ENCODE data around the gene TMIGD1.

TMIGD1 gene

GRCh38 chr17:30378241-30378824 is 44.5 kb upstream of the TMIGD1 start:
- peak overlapping the region; percentile 72 to 80 for H3K4me3 ChIP-seq (ENCODE audit: low read length in 2 of 2)
- H3K79me1 ChIP-seq (ENCODE audit: low read depth, low read length): peaks cover 6% of the 10 kb centered on the region
- no peak overlapping the region for H4K8ac ChIP-seq (ENCODE audit: low read depth, low read length)
- no peak overlapping the region for H2BK120ac ChIP-seq (ENCODE audit: low read depth, low read length)
- no peak for DNase-seq (ENCODE audit: low spot score)
- no peak overlapping the region for H3K14ac ChIP-seq (ENCODE audit: low read length)
- no peak overlapping the region for H3K27ac ChIP-seq (replicated peaks; ENCODE audit: low read length)
- H4K91ac ChIP-seq (ENCODE audit: low read depth, low read length, poor library complexity): no peak overlapping the region
- WGBS, 2 donors (ENCODE audit: extremely low coverage in 2 of 2, insufficient read length in 2 of 2, insufficient replicate concordance in 1 of 2): no CpG with 5 or more reads among the region's 31 CpGs
- peak overlapping the region; percentile 65 for H3K4me2 ChIP-seq (ENCODE audit: insufficient read depth, low read length, poor library complexity, severe bottlenecking)
- H3K18ac ChIP-seq (ENCODE audit: low read length): peak overlapping the region; percentile 48
- H3K9me3 ChIP-seq (replicated peaks in 1 of 2; ENCODE audit: control insufficient read depth in 2 of 2, insufficient read depth in 1 of 2, low read depth in 1 of 2, low read length in 2 of 2): no peaks in the 10 kb centered on the region
- H2AK5ac ChIP-seq (ENCODE audit: low read depth, low read length): no peak overlapping the region
- H2AFZ ChIP-seq (ENCODE audit: low read length): peak overlapping the region; percentile 84
- H3K9ac ChIP-seq (ENCODE audit: low read depth, low read length, poor library complexity): no peak overlapping the region
- peaks cover 6 to 33% of the 10 kb centered on the region in 2 donors for H3K4me1 ChIP-seq (ENCODE audit: control insufficient read depth in 2 of 2, insufficient read depth in 1 of 2, low read depth in 1 of 2, low read length in 2 of 2)
- no peak overlapping the region for H2BK15ac ChIP-seq (ENCODE audit: low read length)
- peaks cover 0 to 9% of the 10 kb centered on the region in 2 donors for H3K36me3 ChIP-seq (replicated peaks in 1 of 2; ENCODE audit: control insufficient read depth in 2 of 2, insufficient read depth in 2 of 2, low read length in 2 of 2)
- H2BK5ac ChIP-seq (ENCODE audit: low read length): no peak overlapping the region
- H2BK12ac ChIP-seq (ENCODE audit: low read length): no peak overlapping the region
- H3K4ac ChIP-seq (ENCODE audit: low read length): no peak overlapping the region
- no peak overlapping the region for H3K23ac ChIP-seq (ENCODE audit: low read depth, low read length, poor library complexity)
- peaks cover 0 to 14% (median 3%) of the 10 kb centered on the region in 3 experiments for H3K27me3 ChIP-seq (ENCODE audit: control insufficient read depth in 3 of 3, insufficient read depth in 3 of 3, low read depth in 1 of 3, low read length in 3 of 3)

- no peak overlapping the region for H3K4me3 ChIP-seq (ENCODE audit: low read length in 2 of 2)
- H2AK5ac ChIP-seq (ENCODE audit: low read depth, low read length): no peak overlapping the region
- no peak overlapping the region for H3K14ac ChIP-seq (ENCODE audit: low read length)
- no peaks in the 10 kb centered on the region for H3K9me3 ChIP-seq (replicated peaks in 1 of 2; ENCODE audit: control insufficient read depth in 2 of 2, insufficient read depth in 1 of 2, low read depth in 1 of 2, low read length in 2 of 2)
- H3K4ac ChIP-seq (ENCODE audit: low read length): no peak overlapping the region
- no peak overlapping the region for H2BK5ac ChIP-seq (ENCODE audit: low read length)
- H3K9ac ChIP-seq (ENCODE audit: low read depth, low read length, poor library complexity): no peak overlapping the region
- no peak overlapping the region for H2BK15ac ChIP-seq (ENCODE audit: low read length)
- DNase-seq (ENCODE audit: low spot score): no peak
- H2AFZ ChIP-seq (ENCODE audit: low read length): peak overlapping the region; percentile 84
- H3K4me2 ChIP-seq (ENCODE audit: insufficient read depth, low read length, poor library complexity, severe bottlenecking): no peak overlapping the region
- no peak overlapping the region for H2BK120ac ChIP-seq (ENCODE audit: low read depth, low read length)
- no peak overlapping the region for H2BK12ac ChIP-seq (ENCODE audit: low read length)
- H4K8ac ChIP-seq (ENCODE audit: low read depth, low read length): no peak overlapping the region
- no peak overlapping the region for H3K18ac ChIP-seq (ENCODE audit: low read length)
- H3K79me1 ChIP-seq (ENCODE audit: low read depth, low read length): peaks cover 6% of the 10 kb centered on the region
- WGBS, 2 donors (ENCODE audit: extremely low coverage in 2 of 2, insufficient read length in 2 of 2, insufficient replicate concordance in 1 of 2): 100% methylated on average over 4 of the region's 11 CpGs; no CpG with 5 or more reads in 1 of the 2 donors
- peaks cover 6 to 33% of the 10 kb centered on the region in 2 donors for H3K4me1 ChIP-seq (ENCODE audit: control insufficient read depth in 2 of 2, insufficient read depth in 1 of 2, low read depth in 1 of 2, low read length in 2 of 2)
- no peak overlapping the region for H4K91ac ChIP-seq (ENCODE audit: low read depth, low read length, poor library complexity)
- H3K27ac ChIP-seq (replicated peaks; ENCODE audit: low read length): no peak overlapping the region
- no peak overlapping the region for H3K23ac ChIP-seq (ENCODE audit: low read depth, low read length, poor library complexity)
- H3K36me3 ChIP-seq (replicated peaks in 1 of 2; ENCODE audit: control insufficient read depth in 2 of 2, insufficient read depth in 2 of 2, low read length in 2 of 2): peaks cover 0 to 7% of the 10 kb centered on the region in 2 donors
- H3K27me3 ChIP-seq (ENCODE audit: control insufficient read depth in 3 of 3, insufficient read depth in 3 of 3, low read depth in 1 of 3, low read length in 3 of 3): peaks cover 0 to 14% (median 8%) of the 10 kb centered on the region in 3 experiments
Observed at GRCh38 chr17:30377574-30378240, 43.9 kb upstream of the TMIGD1 start.

GRCh38 chr17:30376621-30377452 is 43.0 kb upstream of the TMIGD1 start:
- H3K27ac ChIP-seq (replicated peaks; ENCODE audit: low read length): no peak overlapping the region
- H4K91ac ChIP-seq (ENCODE audit: low read depth, low read length, poor library complexity): no peak overlapping the region
- H3K27me3 ChIP-seq (ENCODE audit: control insufficient read depth in 3 of 3, insufficient read depth in 3 of 3, low read depth in 1 of 3, low read length in 3 of 3): peaks cover 0 to 15% (median 14%) of the 10 kb centered on the region in 3 experiments
- H3K4me2 ChIP-seq (ENCODE audit: insufficient read depth, low read length, poor library complexity, severe bottlenecking): no peak overlapping the region
- H3K4me1 ChIP-seq (ENCODE audit: control insufficient read depth in 2 of 2, insufficient read depth in 1 of 2, low read depth in 1 of 2, low read length in 2 of 2): peaks cover 6 to 31% of the 10 kb centered on the region in 2 donors
- H3K4me3 ChIP-seq (ENCODE audit: low read length in 2 of 2): no peak overlapping the region
- peaks cover 6% of the 10 kb centered on the region for H3K79me1 ChIP-seq (ENCODE audit: low read depth, low read length)
- H3K9ac ChIP-seq (ENCODE audit: low read depth, low read length, poor library complexity): no peak overlapping the region
- no peak overlapping the region for H2BK12ac ChIP-seq (ENCODE audit: low read length)
- no peak overlapping the region for H3K4ac ChIP-seq (ENCODE audit: low read length)
- H3K14ac ChIP-seq (ENCODE audit: low read length): no peak overlapping the region
- no peak overlapping the region for H2BK120ac ChIP-seq (ENCODE audit: low read depth, low read length)
- no CpG with 5 or more reads among the region's 12 CpGs for WGBS, 2 donors (ENCODE audit: extremely low coverage in 2 of 2, insufficient read length in 2 of 2, insufficient replicate concordance in 1 of 2)
- no peak overlapping the region for H2AK5ac ChIP-seq (ENCODE audit: low read depth, low read length)
- peak overlapping the region; percentile 80 for H2AFZ ChIP-seq (ENCODE audit: low read length)
- H4K8ac ChIP-seq (ENCODE audit: low read depth, low read length): no peak overlapping the region
- peaks cover 0 to 6% of the 10 kb centered on the region in 2 donors for H3K36me3 ChIP-seq (replicated peaks in 1 of 2; ENCODE audit: control insufficient read depth in 2 of 2, insufficient read depth in 2 of 2, low read length in 2 of 2)
- no peak overlapping the region for H2BK5ac ChIP-seq (ENCODE audit: low read length)
- no peak overlapping the region for H3K23ac ChIP-seq (ENCODE audit: low read depth, low read length, poor library complexity)
- no peak for DNase-seq (ENCODE audit: low spot score)
- no peak overlapping the region for H2BK15ac ChIP-seq (ENCODE audit: low read length)
- no peak overlapping the region for H3K18ac ChIP-seq (ENCODE audit: low read length)
- H3K9me3 ChIP-seq (replicated peaks in 1 of 2; ENCODE audit: control insufficient read depth in 2 of 2, insufficient read depth in 1 of 2, low read depth in 1 of 2, low read length in 2 of 2): no peaks in the 10 kb centered on the region

GRCh38 chr17:30375661-30376060 is 41.8 kb upstream of the TMIGD1 start:
- Histone ChIP-seq H3K23ac (ENCODE audit: low read depth, low read length, poor library complexity) (no peak overlapping the region), H3K4me3 (ENCODE audit: low read length in 2 of 2) (no peak overlapping the region), H3K9me3 (replicated peaks in 1 of 2; ENCODE audit: control insufficient read depth in 2 of 2, insufficient read depth in 1 of 2, low read depth in 1 of 2, low read length in 2 of 2) (no peaks in the 10 kb centered on the region), H3K4me2 (ENCODE audit: insufficient read depth, low read length, poor library complexity, severe bottlenecking) (no peak overlapping the region), H2AK5ac (ENCODE audit: low read depth, low read length) (no peak overlapping the region), H2BK120ac (ENCODE audit: low read depth, low read length) (no peak overlapping the region), H3K27me3 (ENCODE audit: control insufficient read depth in 3 of 3, insufficient read depth in 3 of 3, low read depth in 1 of 3, low read length in 3 of 3) (peaks cover 0 to 22% (median 14%) of the 10 kb centered on the region in 3 experiments), H3K4ac (ENCODE audit: low read length) (no peak overlapping the region), H3K36me3 (replicated peaks in 1 of 2; ENCODE audit: control insufficient read depth in 2 of 2, insufficient read depth in 2 of 2, low read length in 2 of 2) (no peaks in the 10 kb centered on the region), H3K4me1 (ENCODE audit: control insufficient read depth in 2 of 2, insufficient read depth in 1 of 2, low read depth in 1 of 2, low read length in 2 of 2) (peaks cover 6 to 23% of the 10 kb centered on the region in 2 donors), H3K9ac (ENCODE audit: low read depth, low read length, poor library complexity) (no peak overlapping the region), H2BK5ac (ENCODE audit: low read length) (no peak overlapping the region), H4K8ac (ENCODE audit: low read depth, low read length) (no peak overlapping the region), H3K14ac (ENCODE audit: low read length) (no peak overlapping the region), H4K91ac (ENCODE audit: low read depth, low read length, poor library complexity) (no peak overlapping the region), H3K18ac (ENCODE audit: low read length) (no peak overlapping the region), H3K27ac (replicated peaks; ENCODE audit: low read length) (no peak overlapping the region), H3K79me1 (ENCODE audit: low read depth, low read length) (peaks cover 6% of the 10 kb centered on the region), H2BK12ac (ENCODE audit: low read length) (no peak overlapping the region), H2AFZ (ENCODE audit: low read length) (no peak overlapping the region), H2BK15ac (ENCODE audit: low read length) (no peak overlapping the region)
- no CpG with 5 or more reads among the region's 1 CpG for WGBS, 2 donors (ENCODE audit: extremely low coverage in 2 of 2, insufficient read length in 2 of 2, insufficient replicate concordance in 1 of 2)
- no peak for DNase-seq (ENCODE audit: low spot score)

Measured in neuronal stem cell (in vitro differentiated cells).